Gastroesophageal sphincter (tissue), 4 donors: ENCODE results near the gene KIF22. TPM values are rescaled to one million over a fixed set of nuclear protein-coding genes. Genes with fewer than 3 reads are reported as not detected.

Experiments used
- ATAC-seq: fragments of 150-250 bp; one replicate; pipeline ENCODE4 v1.9.1; 2016; ENCODE audit warnings: mild to moderate bottlenecking, moderate library complexity
- H3K27ac ChIP-seq, 4 donors: fragments of 200-600 bp; sonication (generic) in 3 of 4; 1 replicate in 3 of 4; 2 replicates in 1 of 4; pipeline ENCODE4 v1.5.1; 2016 to 2019
- H3K27me3 ChIP-seq: fragments of 200-600 bp; sonication (generic); one replicate; pipeline ENCODE4 v1.5.1; 2019
- H3K36me3 ChIP-seq, 2 donors: fragments of 200-600 bp; sonication (generic); one replicate each; pipeline ENCODE4 v1.5.1; 2019; ENCODE audit warnings: control low read depth in 1 of 2
- H3K4me1 ChIP-seq, 3 donors: fragments of 200-600 bp; sonication (generic); 1 replicate in 2 of 3; 2 replicates in 1 of 3; pipeline ENCODE4 v1.5.1; 2016 to 2019; ENCODE audit warnings: control low read depth in 2 of 3
- H3K4me3 ChIP-seq, 2 donors: fragments of 200-600 bp; sonication (generic); one replicate each; pipeline ENCODE4 v1.5.1; 2019; ENCODE audit warnings: mild to moderate bottlenecking in 1 of 2, moderate library complexity in 1 of 2
- H3K9me3 ChIP-seq, 3 donors: fragments of 200-600 bp; sonication (generic); one replicate each; pipeline ENCODE4 v1.5.1; 2017 to 2019; ENCODE audit warnings: control low read depth in 2 of 3
- CTCF ChIP-seq, 4 experiments: fragments of 200-600 bp in 2 of 4; fragments of 450-650 bp in 2 of 4; sonication (generic) in 1 of 4; IDR thresholded peaks; one replicate each; pipeline ENCODE4 v1.5.1; 2017 to 2019; ENCODE audit warnings: antibody characterized with exemption in 4 of 4, mild to moderate bottlenecking in 2 of 4, moderate library complexity in 2 of 4
- EP300 ChIP-seq: sonication (generic); formaldehyde crosslinking; IDR thresholded peaks from one replicate; pipeline ENCODE4 v1.6.1; 2017; ENCODE audit warnings: antibody characterized with exemption, mild to moderate bottlenecking
- POLR2A ChIP-seq, 2 donors: fragments of 450-650 bp; IDR thresholded peaks; one replicate each; pipeline ENCODE4 v1.6.1; 2017; ENCODE audit warnings: antibody characterized with exemption in 2 of 2, mild to moderate bottlenecking in 2 of 2, moderate library complexity in 1 of 2
- POLR2AphosphoS5 ChIP-seq: sonication (generic); formaldehyde crosslinking; IDR thresholded peaks from one replicate; pipeline ENCODE4 v1.6.1; 2017; ENCODE audit warnings: antibody characterized with exemption
- WGBS, 2 donors: methylation state at CpG; one replicate each; pipeline ENCODE4 v1.1.5; 2018; ENCODE audit warnings: low coverage in 1 of 2; 5-methylcytosine and 5-hydroxymethylcytosine counted together
- total RNA-seq, 4 donors: library from RNA; depleted of rRNA; stranded (reverse); fragments of >200 nt; gene quantifications; one replicate each; pipeline ENCODE4 v1.1.0, GENCODE V29; 2016

KIF22 gene
- total RNA-seq, 4 donors from 2014 or later, result 9.4 to 17.3 (median 12.8) TPM

- peak within 1 kb of the TSS; percentile 83 to 98 (median 98) for H3K27ac ChIP-seq
- H3K4me1 ChIP-seq, result peaks cover 9 to 87% (median 59%) of the 10 kb centered on the region in 3 donors
- TF ChIP-seq CTCF (IDR thresholded peaks at IDR 0.05) (no peak), POLR2AphosphoS5 (peak; percentile 47), EP300 (no peak), POLR2A (IDR thresholded peaks at IDR 0.05) (peak in 1 of 2 donors; percentile 12)
- H3K27me3 ChIP-seq, result no peaks in the 10 kb centered on the region
- no peak for ATAC-seq
- WGBS, 2 donors, result 0% methylated on average over 8 to 14 of the region's 69 CpGs
- H3K9me3 ChIP-seq, result no peaks in the 10 kb centered on the region
- peak within 1 kb of the TSS; percentile 58 to 73 for H3K4me3 ChIP-seq
- H3K36me3 ChIP-seq, result peaks cover 0 to 21% of the 10 kb centered on the region in 2 donors
Measured at GRCh38 chr16:29811896-29812665, 21.5 kb downstream of the KIF22 start, which contains the start of gene PRRT2. Gene PRRT2, plus strand, starts transcription at chr16:29812193. Its CDS starts 862 bp downstream, at chr16:29813055.

- no peak for ATAC-seq
- Histone ChIP-seq H3K36me3 (peaks cover 0 to 25% of the 10 kb centered on the region in 2 donors), H3K4me3 (peak overlapping the region; percentile 58 to 73), H3K27me3 (no peaks in the 10 kb centered on the region), H3K27ac (peak overlapping the region; percentile 83 to 98 (median 98)), H3K9me3 (no peaks in the 10 kb centered on the region), H3K4me1 (peaks cover 9 to 87% (median 67%) of the 10 kb centered on the region in 3 donors)
- WGBS, 2 donors, result 10% methylated on average over 2 of the region's 9 CpGs; no CpG with 5 or more reads in 1 of the 2 donors
- no peak for TF ChIP-seq CTCF (IDR thresholded peaks at IDR 0.05)
- TF ChIP-seq POLR2AphosphoS5, result no peak
- TF ChIP-seq POLR2A (IDR thresholded peaks at IDR 0.05), result no peak
- no peak for TF ChIP-seq EP300
Measured at GRCh38 chr16:29812754-29813643, 22.4 kb downstream of the KIF22 start.

GRCh38 chr16:29813644-29814562, 23.4 kb downstream of the KIF22 start:
- WGBS, 2 donors, result 48 to 58% methylated on average over 4 to 5 of the region's 24 CpGs
- H3K27ac ChIP-seq, result peak overlapping the region in 3 of 4 donors; percentile 98
- H3K36me3 ChIP-seq, result peaks cover 0 to 28% of the 10 kb centered on the region in 2 donors
- ATAC-seq, result no peak
- TF ChIP-seq POLR2AphosphoS5 (no peak), CTCF (IDR thresholded peaks at IDR 0.05) (no peak), EP300 (no peak), POLR2A (IDR thresholded peaks at IDR 0.05) (no peak)
- H3K4me1 ChIP-seq, result peaks cover 6 to 87% (median 58%) of the 10 kb centered on the region in 3 donors
- H3K9me3 ChIP-seq, result no peaks in the 10 kb centered on the region
- H3K27me3 ChIP-seq, result no peaks in the 10 kb centered on the region
- peak overlapping the region in 1 of 2 donors; percentile 73 for H3K4me3 ChIP-seq

GRCh38 chr16:29814592-29814991, 24.0 kb downstream of the KIF22 start:
- H3K4me3 ChIP-seq, result peak overlapping the region in 1 of 2 donors; percentile 84
- WGBS, 2 donors, result 65 to 100% methylated on average over 1 to 3 of the region's 5 CpGs
- H3K4me1 ChIP-seq, result peaks cover 6 to 87% (median 53%) of the 10 kb centered on the region in 3 donors
- no peaks in the 10 kb centered on the region for H3K27me3 ChIP-seq
- peaks cover 0 to 28% of the 10 kb centered on the region in 2 donors for H3K36me3 ChIP-seq
- TF ChIP-seq POLR2AphosphoS5 (no peak), POLR2A (IDR thresholded peaks at IDR 0.05) (no peak), EP300 (no peak), CTCF (IDR thresholded peaks at IDR 0.05) (no peak)
- H3K27ac ChIP-seq, result peak overlapping the region in 3 of 4 donors; percentile 98
- no peaks in the 10 kb centered on the region for H3K9me3 ChIP-seq
- ATAC-seq, result no peak
